SIG-M5 (cell line): ENCODE data around the gene VPS29.
"Not testable (repeated sequence)": the region's sequence is repeated elsewhere in the genome, so short reads cannot be mapped to it uniquely, and the experiment has no call there.

Experiments
- DNase-seq: peaks from one replicate; lab custom pipeline; 2025; lab: John Stamatoyannopoulos, UW

The VPS29 gene

GRCh38 chr12:110520876-110521712 lies 19.2 kb upstream of the VPS29 start:
- DNase-seq: not testable (repeated sequence)

- DNase-seq: not testable (repeated sequence)
These were observed 16.1 kb upstream of the VPS29 start for GRCh38 chr12:110518014-110518413.

- DNase-seq: no peak
These were observed 15.1 kb upstream of the VPS29 start for GRCh38 chr12:110516995-110517394.

- DNase-seq: no peak
These were observed 12.5 kb upstream of the VPS29 start for GRCh38 chr12:110514363-110514762.

- DNase-seq: no peak
These were observed 11.9 kb upstream of the VPS29 start for GRCh38 chr12:110513842-110514241.

- no peak for DNase-seq
These were observed 6.2 kb upstream of the VPS29 start for GRCh38 chr12:110508071-110508586.

GRCh38 chr12:110505332-110505731 lies 3.4 kb upstream of the VPS29 start:
- DNase-seq: no peak

GRCh38 chr12:110503432-110503831 lies 1.5 kb upstream of the VPS29 start:
- DNase-seq: no peak

- peak; percentile 24 for DNase-seq
These were observed 536 bp downstream of the VPS29 start for GRCh38 chr12:110501399-110501751.

GRCh38 chr12:110498984-110499706 lies 2.8 kb downstream of the VPS29 start:
- DNase-seq: peak; percentile 41

- no peak for DNase-seq
These were observed 26.5 kb downstream of the VPS29 start for GRCh38 chr12:110475426-110475825.

- peak; percentile 93 for DNase-seq
These were observed 33.5 kb downstream of the VPS29 start, which contains the start of the genes FAM216A and GPN3 for GRCh38 chr12:110468214-110469048. FAM216A (plus strand) TSS chr12:110468845; CDS start chr12:110468876, 31 bp downstream. GPN3 (minus strand) TSS chr12:110468257; CDS start chr12:110468203, 54 bp downstream.

- DNase-seq: no peak
These were observed 34.1 kb downstream of the VPS29 start for GRCh38 chr12:110467847-110468213.

GRCh38 chr12:110466791-110467190 lies 35.1 kb downstream of the VPS29 start:
- no peak for DNase-seq

GRCh38 chr12:110465765-110466164 lies 36.1 kb downstream of the VPS29 start:
- not testable (repeated sequence) for DNase-seq

GRCh38 chr12:110465024-110465423 lies 36.9 kb downstream of the VPS29 start:
- no peak for DNase-seq

GRCh38 chr12:110461189-110461588 lies 40.7 kb downstream of the VPS29 start:
- DNase-seq: not testable (repeated sequence)

- no peak for DNase-seq
These were observed 43.2 kb downstream of the VPS29 start for GRCh38 chr12:110458756-110459155.

- DNase-seq: no peak
These were observed 48.2 kb downstream of the VPS29 start for GRCh38 chr12:110453569-110454296.

- no peak for DNase-seq
These were observed 50.6 kb downstream of the VPS29 start for GRCh38 chr12:110451263-110451662.

GRCh38 chr12:110449799-110450497 lies 52.0 kb downstream of the VPS29 start, which contains the start of gene ARPC3:
ARPC3 (minus strand) TSS chr12:110450337; CDS start chr12:110450260, 77 bp downstream.
- peak; percentile 88 for DNase-seq
